Calu3 (cell line): ENCODE data around the gene NPVF. TPM values are rescaled to one million over a fixed set of nuclear protein-coding genes. Genes with fewer than 3 reads are reported as not detected.

Experiments used
- Bru-seq: library from RNA; stranded (reverse); fragments of 400-500 nt; gene quantifications from one replicate; lab custom pipeline; 2021; lab: Mats Ljungman, UMichigan
- BruChase-seq, 2 experiments: library from RNA; stranded (reverse); fragments of 400-500 nt; gene quantifications; one replicate each; lab custom pipeline; 2021; lab: Mats Ljungman, UMichigan
- BruUV-seq: library from RNA; stranded (reverse); fragments of 400-500 nt; replicated peaks from 2 replicates; lab custom pipeline; 2021; lab: Mats Ljungman, UMichigan
- CTCF ChIA-PET: fragments of 300-600 bp; sonication (Branson Sonifier 250); formaldehyde crosslinking; loops from one replicate; lab custom pipeline; 2022; ENCODE audit warnings: antibody characterized with exemption; lab: Charles Lee
- DNase-seq: peaks from one replicate; pipeline ENCODE4 v3.0.0; 2022
- H3K27ac Mint-ChIP-seq: one replicate; pipeline ENCODE4 v1.8.0; 2022; ENCODE audit warnings: mixed read lengths; ENCODE audit not compliant: unreplicated experiment
- H3K27me3 Mint-ChIP-seq: one replicate; pipeline ENCODE4 v1.8.0; 2022; ENCODE audit warnings: mixed read lengths; ENCODE audit not compliant: unreplicated experiment
- H3K36me3 Mint-ChIP-seq: one replicate; pipeline ENCODE4 v1.8.0; 2022; ENCODE audit warnings: mild to moderate bottlenecking, moderate library complexity, mixed read lengths; ENCODE audit not compliant: insufficient read depth, unreplicated experiment
- H3K4me1 Mint-ChIP-seq: one replicate; pipeline ENCODE4 v1.8.0; 2022; ENCODE audit warnings: mild to moderate bottlenecking, low read depth, mixed read lengths; ENCODE audit not compliant: unreplicated experiment
- H3K4me3 Mint-ChIP-seq: one replicate; pipeline ENCODE4 v1.8.0; 2022; ENCODE audit warnings: mild to moderate bottlenecking, low read depth, moderate library complexity, mixed read lengths; ENCODE audit not compliant: unreplicated experiment
- H3K9me3 Mint-ChIP-seq: one replicate; pipeline ENCODE4 v1.8.0; 2022; ENCODE audit warnings: low read depth, mixed read lengths; ENCODE audit not compliant: unreplicated experiment
- intact Hi-C: fragments of 100-400 bp; cut with micrococcal nuclease; formaldehyde crosslinking; loops from one replicate; pipeline ENCODE4 v1.10.0; 2022; ENCODE audit not compliant: unreplicated experiment
- long read RNA-seq: library from polyadenylated mRNA; stranded (forward); transcript quantifications from one replicate; pipeline ENCODE4 v2.0.0, GENCODE V29; 2022
- total RNA-seq: library from RNA; stranded (reverse); gene quantifications from 2 replicates; pipeline ENCODE4 v1.2.3, GENCODE V29; 2022
- TF ChIP-seq, protein P1 (sequence below): fragments of 200-600 bp; IDR thresholded peaks from one replicate; pipeline ENCODE4 v1.8.0; 2022; ENCODE audit warnings: antibody characterized with exemption; ENCODE audit not compliant: unreplicated experiment

The NPVF gene, protein sequence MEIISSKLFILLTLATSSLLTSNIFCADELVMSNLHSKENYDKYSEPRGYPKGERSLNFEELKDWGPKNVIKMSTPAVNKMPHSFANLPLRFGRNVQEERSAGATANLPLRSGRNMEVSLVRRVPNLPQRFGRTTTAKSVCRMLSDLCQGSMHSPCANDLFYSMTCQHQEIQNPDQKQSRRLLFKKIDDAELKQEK
- total RNA-seq: not detected in 2 replicates
- Bru-seq, nascent RNA: not detected
- not detected for BruChase-seq, experiment 1, labeled RNA remaining after a 6-hour chase
- not detected for BruChase-seq, experiment 2, labeled RNA remaining after a 2-hour chase
- long read RNA-seq: 0 reads

DNA sequence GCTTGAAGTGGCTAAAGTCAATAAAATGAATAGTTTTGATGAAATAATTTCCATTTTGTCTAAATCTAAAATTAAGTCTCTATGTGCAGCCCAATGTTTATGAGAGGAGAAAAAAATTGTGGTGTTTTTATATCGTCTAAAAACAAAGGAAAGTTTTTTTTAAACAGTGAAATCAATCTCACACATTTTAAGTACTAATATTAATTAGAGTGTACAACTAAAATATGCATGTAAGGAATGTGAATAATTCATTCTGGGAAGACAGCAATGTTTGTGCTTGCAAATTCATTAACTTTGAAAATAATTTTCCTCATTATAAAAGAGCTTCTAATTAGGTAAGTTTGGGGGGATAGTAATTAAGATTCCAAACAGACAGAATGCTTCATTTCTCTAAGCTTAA is at the start of gene NPVF:
TSS of gene NPVF (minus strand) at position 101 of the 400 bp plus-strand sequence. CDS start at position 54, 47 bp downstream.
- intact Hi-C loops: no loop called here
- peaks cover 2% of the 10 kb centered on the region for H3K9me3 Mint-ChIP-seq
- no peak for DNase-seq
- H3K36me3 Mint-ChIP-seq: no peaks in the 10 kb centered on the region
- H3K4me1 Mint-ChIP-seq: no peaks in the 10 kb centered on the region
- no TSS peak for BruUV-seq
- no peak within 1 kb of the TSS for H3K27ac Mint-ChIP-seq
- CTCF ChIA-PET: no interaction called here
- no peak within 1 kb of the TSS for H3K4me3 Mint-ChIP-seq
- peaks cover 58% of the 10 kb centered on the region for H3K27me3 Mint-ChIP-seq
- TF ChIP-seq, protein P1, sequence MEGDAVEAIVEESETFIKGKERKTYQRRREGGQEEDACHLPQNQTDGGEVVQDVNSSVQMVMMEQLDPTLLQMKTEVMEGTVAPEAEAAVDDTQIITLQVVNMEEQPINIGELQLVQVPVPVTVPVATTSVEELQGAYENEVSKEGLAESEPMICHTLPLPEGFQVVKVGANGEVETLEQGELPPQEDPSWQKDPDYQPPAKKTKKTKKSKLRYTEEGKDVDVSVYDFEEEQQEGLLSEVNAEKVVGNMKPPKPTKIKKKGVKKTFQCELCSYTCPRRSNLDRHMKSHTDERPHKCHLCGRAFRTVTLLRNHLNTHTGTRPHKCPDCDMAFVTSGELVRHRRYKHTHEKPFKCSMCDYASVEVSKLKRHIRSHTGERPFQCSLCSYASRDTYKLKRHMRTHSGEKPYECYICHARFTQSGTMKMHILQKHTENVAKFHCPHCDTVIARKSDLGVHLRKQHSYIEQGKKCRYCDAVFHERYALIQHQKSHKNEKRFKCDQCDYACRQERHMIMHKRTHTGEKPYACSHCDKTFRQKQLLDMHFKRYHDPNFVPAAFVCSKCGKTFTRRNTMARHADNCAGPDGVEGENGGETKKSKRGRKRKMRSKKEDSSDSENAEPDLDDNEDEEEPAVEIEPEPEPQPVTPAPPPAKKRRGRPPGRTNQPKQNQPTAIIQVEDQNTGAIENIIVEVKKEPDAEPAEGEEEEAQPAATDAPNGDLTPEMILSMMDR: no peak

DNA sequence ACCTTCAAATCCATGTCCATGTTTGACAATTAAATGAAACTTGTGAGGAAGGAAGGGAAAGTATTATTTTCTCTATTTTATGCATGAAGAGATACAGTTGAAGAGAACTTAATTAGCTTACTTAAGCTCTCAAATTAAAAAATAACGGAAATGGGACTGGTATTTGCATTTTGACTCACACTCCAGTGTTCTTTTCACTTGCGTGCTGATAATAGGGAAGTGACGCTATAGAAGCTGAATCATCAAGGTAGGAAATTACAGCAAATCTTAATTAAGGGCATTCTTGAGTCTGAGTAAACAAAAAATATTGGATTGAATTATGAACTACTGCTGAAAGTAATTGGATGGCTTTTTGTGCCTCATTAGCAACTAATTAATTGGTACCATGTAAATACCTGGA is 44.0 kb upstream of the NPVF start:
- TF ChIP-seq, protein P1: no peak
- intact Hi-C loops: no loop called here
- no TSS peak for BruUV-seq
- no peak for DNase-seq
- Mint-ChIP-seq H3K36me3 (no peaks in the 10 kb centered on the region), H3K27me3 (peaks cover 26% of the 10 kb centered on the region), H3K27ac (no peak overlapping the region), H3K4me3 (no peak overlapping the region), H3K9me3 (no peaks in the 10 kb centered on the region), H3K4me1 (no peaks in the 10 kb centered on the region)
- CTCF ChIA-PET: no interaction called here

DNA sequence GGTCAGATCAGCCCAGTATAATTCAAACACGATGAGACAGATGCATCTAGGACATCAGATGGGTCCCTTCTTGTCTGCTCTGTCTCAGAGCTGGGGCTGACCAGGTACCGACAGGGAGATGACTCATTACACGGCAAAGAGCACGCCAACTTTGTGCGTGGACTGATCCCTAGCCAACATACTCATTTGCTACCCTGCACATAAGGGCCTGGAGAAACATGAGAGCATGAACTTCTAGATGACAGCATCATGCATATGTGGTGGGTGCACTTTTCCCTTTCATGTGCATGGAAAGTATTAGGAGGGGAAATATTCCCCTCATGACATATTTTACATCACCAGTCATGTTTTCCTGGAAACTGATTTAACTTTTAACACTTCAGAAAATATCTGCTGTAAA is 35.1 kb upstream of the NPVF start:
- CTCF ChIA-PET: interaction anchor here (0.8 kb wide), 1 partner anchor 125 kb away, joined by 3 read pairs; no protein-coding TSS in a partner anchor
- intact Hi-C loops: loop anchor here (2.0 kb wide), 1 partner anchor 51 kb away; no protein-coding TSS in a partner anchor
- no TSS peak for BruUV-seq

DNA sequence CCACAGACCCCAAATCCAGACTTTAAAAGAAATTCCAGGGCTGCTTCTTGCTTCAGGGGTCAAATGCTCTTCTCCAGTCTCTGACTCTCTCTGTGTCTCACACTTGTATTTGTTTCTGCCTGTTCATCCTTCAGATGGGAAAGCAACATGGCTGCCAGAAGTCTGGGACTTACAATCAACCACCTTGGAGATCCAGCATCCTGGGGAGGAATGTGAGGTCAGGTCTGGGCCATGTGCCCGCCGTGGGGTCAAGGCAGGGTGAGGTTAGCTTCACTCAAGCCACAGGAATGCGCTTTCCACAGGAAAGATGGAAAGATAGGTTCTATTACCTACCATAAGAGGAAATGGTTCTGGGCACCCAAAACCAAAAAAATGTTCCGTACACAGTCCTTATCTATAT is 34.3 kb upstream of the NPVF start:
- peak; percentile 78 for DNase-seq
- Mint-ChIP-seq H3K27ac (peak overlapping the region; percentile 31), H3K9me3 (peaks cover 3% of the 10 kb centered on the region), H3K36me3 (no peaks in the 10 kb centered on the region), H3K27me3 (peaks cover 32% of the 10 kb centered on the region), H3K4me1 (peaks cover 37% of the 10 kb centered on the region), H3K4me3 (peak overlapping the region; percentile 3)
- CTCF ChIA-PET: interaction anchor here (0.6 to 3.5 kb wide), 3 partner anchors 126 to 1930 kb away, joined by 3 to 87 read pairs (median 5); no protein-coding TSS in a partner anchor
- intact Hi-C loops: loop anchor here (1.0 to 2.0 kb wide), 2 partner anchors 52 to 585 kb away; no protein-coding TSS in a partner anchor
- TF ChIP-seq, protein P1: no peak
- BruUV-seq: no TSS peak

More for the DNA sequence above, 35.1 kb upstream of the NPVF start:
- H3K27me3 Mint-ChIP-seq: peaks cover 25% of the 10 kb centered on the region
- no peak overlapping the region for H3K4me3 Mint-ChIP-seq
- peaks cover 3% of the 10 kb centered on the region for H3K9me3 Mint-ChIP-seq
- DNase-seq: no peak
- H3K4me1 Mint-ChIP-seq: peaks cover 37% of the 10 kb centered on the region
- H3K27ac Mint-ChIP-seq: no peak overlapping the region
- TF ChIP-seq, protein P1: no peak
- H3K36me3 Mint-ChIP-seq: no peaks in the 10 kb centered on the region
